HepG2 (cell line): ENCODE data around the gene TMEM198. TPM values are rescaled to one million over a fixed set of nuclear protein-coding genes. Genes with fewer than 3 reads are reported as not detected.

Experiments
- AKAP8 ChIP-seq: sonication (generic); formaldehyde crosslinking; IDR thresholded peaks from 2 replicates; pipeline ENCODE4 v1.5.1; 2020; ENCODE audit warnings: mild to moderate bottlenecking, missing genetic modification reagents
- BRD4 ChIP-seq: sonication (generic); formaldehyde crosslinking; IDR thresholded peaks from 2 replicates; pipeline ENCODE4 v1.4.0; 2020; ENCODE audit warnings: missing genetic modification reagents
- EHMT2 ChIP-seq: fragments of 200-600 bp; sonication (generic); IDR thresholded peaks from 2 replicates; pipeline ENCODE4 v1.7.0; 2017; ENCODE audit warnings: antibody characterized with exemption, low read depth, low read length, borderline replicate concordance
- HOXD1 ChIP-seq: sonication (generic); formaldehyde crosslinking; IDR thresholded peaks from 2 replicates; pipeline ENCODE4 v1.5.0; 2020; ENCODE audit warnings: missing genetic modification reagents
- MED8 ChIP-seq: sonication (generic); formaldehyde crosslinking; IDR thresholded peaks from 2 replicates; pipeline ENCODE4 v1.8.1; 2023; ENCODE audit warnings: mild to moderate bottlenecking, missing genetic modification reagents; ENCODE audit not compliant: insufficient replicate concordance
- PCBP2 ChIP-seq: fragments of 200-400 bp; formaldehyde crosslinking; optimal IDR thresholded peaks from 2 replicates; pipeline ENCODE3; 2018; ENCODE audit warnings: low read length, low read depth; ENCODE audit not compliant: poor library complexity, severe bottlenecking
- PHF5A ChIP-seq: IDR thresholded peaks from one replicate; pipeline ENCODE4 v1.6.1; 2018; ENCODE audit warnings: low read depth, missing genetic modification reagents; ENCODE audit not compliant: unreplicated experiment
- SETDB1 ChIP-seq: sonication (generic); formaldehyde crosslinking; IDR thresholded peaks from 2 replicates; pipeline ENCODE4 v1.5.1; 2020; ENCODE audit warnings: missing genetic modification reagents, mild to moderate bottlenecking, borderline replicate concordance
- SMAD9 ChIP-seq: sonication (generic); formaldehyde crosslinking; IDR thresholded peaks from 2 replicates; pipeline ENCODE4 v1.5.1; 2020; ENCODE audit warnings: mild to moderate bottlenecking, missing genetic modification reagents
- SRY ChIP-seq: sonication (generic); formaldehyde crosslinking; IDR thresholded peaks from 2 replicates; pipeline ENCODE4 v1.8.0; 2022; ENCODE audit warnings: mild to moderate bottlenecking, missing genetic modification reagents
- TP53 ChIP-seq: sonication (generic); formaldehyde crosslinking; conservative IDR thresholded peaks from 2 replicates; pipeline ENCODE4 v1.4.0; 2020; ENCODE audit warnings: missing genetic modification reagents
- TSC22D2 ChIP-seq: sonication (generic); formaldehyde crosslinking; IDR thresholded peaks from 2 replicates; pipeline ENCODE4 v1.5.1; 2020; ENCODE audit warnings: missing genetic modification reagents, mild to moderate bottlenecking, borderline replicate concordance
- ZNF230 ChIP-seq: sonication (generic); formaldehyde crosslinking; IDR thresholded peaks from 2 replicates; pipeline ENCODE4 v1.4.0; 2020; ENCODE audit warnings: mild to moderate bottlenecking, missing genetic modification reagents
- ZNF296 ChIP-seq: sonication (generic); formaldehyde crosslinking; conservative IDR thresholded peaks from 2 replicates; pipeline ENCODE4 v1.5.0; 2020; ENCODE audit warnings: mild to moderate bottlenecking, missing genetic modification reagents
- ZNF333 ChIP-seq: sonication (generic); formaldehyde crosslinking; IDR thresholded peaks from 2 replicates; pipeline ENCODE4 v1.4.0; 2020; ENCODE audit warnings: mild to moderate bottlenecking, missing genetic modification reagents, borderline replicate concordance
- ZNF33B ChIP-seq: sonication (generic); formaldehyde crosslinking; IDR thresholded peaks from 2 replicates; pipeline ENCODE4 v1.5.1; 2020; ENCODE audit warnings: mild to moderate bottlenecking, missing genetic modification reagents
- ZNF788 ChIP-seq: sonication (generic); formaldehyde crosslinking; IDR thresholded peaks from 2 replicates; pipeline ENCODE4 v1.5.0; 2020; ENCODE audit warnings: mild to moderate bottlenecking, missing genetic modification reagents, borderline replicate concordance
- ZNF790 ChIP-seq: sonication (generic); formaldehyde crosslinking; IDR thresholded peaks from 2 replicates; pipeline ENCODE4 v1.8.0; 2022; ENCODE audit warnings: missing genetic modification reagents, mild to moderate bottlenecking, borderline replicate concordance
- ZSCAN12 ChIP-seq: sonication (generic); formaldehyde crosslinking; IDR thresholded peaks from 2 replicates; pipeline ENCODE4 v1.9.0; 2021; ENCODE audit warnings: mild to moderate bottlenecking, missing genetic modification reagents
- ZSCAN29 ChIP-seq: sonication (generic); formaldehyde crosslinking; conservative IDR thresholded peaks from 2 replicates; pipeline ENCODE4 v1.4.0; 2020; ENCODE audit warnings: mild to moderate bottlenecking, missing genetic modification reagents
- polyA plus RNA-seq, 8 experiments: library from polyadenylated mRNA; depleted of rRNA in 3 of 8; stranded (reverse) in 7 of 8; unstranded in 1 of 8; fragments of >200 nt; fragmentation: Illumina TruSeq in 4 of 8; extraction: Trizol in 4 of 8; gene quantifications; 2 replicates each; pipeline versions ENCODE4 v1.2.1 to v1.2.3, GENCODE V29; 2011 to 2016; ENCODE audit warnings: low read depth in 4 of 8, missing spikeins in 1 of 8, mixed read lengths in 1 of 8; ENCODE audit not compliant: insufficient read depth in 1 of 8
- total RNA-seq, 5 experiments: library from RNA; depleted of rRNA; stranded (reverse); fragments of >200 nt; fragmentation: Illumina TruSeq; extraction: Trizol; gene quantifications; 2 replicates each; pipeline ENCODE4 v1.2.3, GENCODE V29; 2016; ENCODE audit warnings: low read depth in 1 of 5
- TF ChIP-seq, protein P1 (sequence below): IDR thresholded peaks from 2 replicates; pipeline ENCODE4 v1.6.1; 2016; ENCODE audit warnings: low read depth, control low read depth
- TF ChIP-seq, protein P2 (sequence below): sonication (generic); formaldehyde crosslinking; IDR thresholded peaks from 2 replicates; pipeline ENCODE4 v1.9.0; 2021; ENCODE audit warnings: missing genetic modification reagents, borderline replicate concordance
- TF ChIP-seq, protein P3 (sequence below): sonication (generic); formaldehyde crosslinking; IDR thresholded peaks from 2 replicates; pipeline ENCODE4 v1.5.1; 2020; ENCODE audit warnings: missing genetic modification reagents, mild to moderate bottlenecking, borderline replicate concordance
- TF ChIP-seq, protein P4 (sequence below): sonication (generic); formaldehyde crosslinking; IDR thresholded peaks from 2 replicates; pipeline ENCODE4 v1.4.0; 2020; ENCODE audit warnings: mild to moderate bottlenecking, missing genetic modification reagents

Gene TMEM198
- total and polyA plus RNA-seq, 2 of the 13 experiments (the other 11 are each of a cell fraction or from before 2014, with no cell fraction given), result 17.3 to 23.5 TPM

DNA sequence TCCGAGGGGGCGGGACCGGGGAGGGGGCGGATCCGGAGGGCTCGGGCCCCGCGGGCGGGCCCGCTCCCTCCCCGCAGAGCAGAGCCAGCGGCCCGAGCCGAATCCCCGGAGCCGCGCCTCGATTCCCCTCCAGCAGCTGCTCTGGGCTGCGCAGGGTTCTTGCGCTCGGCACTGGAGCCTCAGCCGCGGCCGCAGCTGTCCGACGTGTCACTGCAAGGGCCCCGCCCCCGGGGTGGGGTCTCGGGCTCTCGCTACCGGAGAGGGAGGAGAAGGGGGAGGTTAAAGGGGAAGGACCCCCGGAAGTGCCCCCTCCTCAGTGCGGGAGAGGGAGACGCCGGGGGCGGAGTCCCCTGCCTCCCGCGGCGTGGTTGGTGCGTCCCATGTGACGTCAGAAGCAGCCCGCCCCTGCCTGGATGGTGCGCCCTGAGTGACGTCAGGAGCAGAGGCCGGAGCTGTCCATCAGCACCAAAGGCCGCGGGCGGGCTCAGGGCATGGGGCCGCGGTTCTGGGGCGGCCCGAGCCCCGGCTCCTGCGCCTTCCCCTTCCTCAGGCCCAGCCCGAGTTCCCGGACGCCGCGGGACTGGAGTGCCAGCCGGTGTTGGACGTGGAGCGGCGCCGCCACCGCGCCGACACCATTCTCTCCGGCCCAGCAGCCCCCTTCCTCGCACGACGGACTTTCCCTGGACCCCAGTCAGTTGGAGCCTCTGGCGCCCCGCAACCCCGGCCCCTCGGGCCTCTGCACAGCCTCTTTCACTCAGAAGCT is at the start of gene TMEM198, which contains the start of gene CHPF (continued):
- TF ChIP-seq ZSCAN29, result no peak
- peak; percentile 79 for TF ChIP-seq AKAP8 (CRISPR knock-in tag)
- peak; percentile 54 for TF ChIP-seq ZNF230
- TF ChIP-seq EHMT2, result peak; percentile 73; the same call in 1 of the 2 replicates
- TF ChIP-seq MED8 (CRISPR knock-in tag), result no peak
- no peak; the same call in 1 of the 2 replicates for TF ChIP-seq ZNF333 (CRISPR knock-in tag)
- peak; percentile 43; the same call in 1 of the 2 replicates for TF ChIP-seq ZNF788
- TF ChIP-seq ZNF296, result no peak; the same call in 1 of the 2 replicates
- TF ChIP-seq TP53, result peak; percentile 65
- TF ChIP-seq, protein P1, sequence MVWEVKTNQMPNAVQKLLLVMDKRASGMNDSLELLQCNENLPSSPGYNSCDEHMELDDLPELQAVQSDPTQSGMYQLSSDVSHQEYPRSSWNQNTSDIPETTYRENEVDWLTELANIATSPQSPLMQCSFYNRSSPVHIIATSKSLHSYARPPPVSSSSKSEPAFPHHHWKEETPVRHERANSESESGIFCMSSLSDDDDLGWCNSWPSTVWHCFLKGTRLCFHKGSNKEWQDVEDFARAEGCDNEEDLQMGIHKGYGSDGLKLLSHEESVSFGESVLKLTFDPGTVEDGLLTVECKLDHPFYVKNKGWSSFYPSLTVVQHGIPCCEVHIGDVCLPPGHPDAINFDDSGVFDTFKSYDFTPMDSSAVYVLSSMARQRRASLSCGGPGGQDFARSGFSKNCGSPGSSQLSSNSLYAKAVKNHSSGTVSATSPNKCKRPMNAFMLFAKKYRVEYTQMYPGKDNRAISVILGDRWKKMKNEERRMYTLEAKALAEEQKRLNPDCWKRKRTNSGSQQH, result peak; percentile 93
- TF ChIP-seq, protein P2, sequence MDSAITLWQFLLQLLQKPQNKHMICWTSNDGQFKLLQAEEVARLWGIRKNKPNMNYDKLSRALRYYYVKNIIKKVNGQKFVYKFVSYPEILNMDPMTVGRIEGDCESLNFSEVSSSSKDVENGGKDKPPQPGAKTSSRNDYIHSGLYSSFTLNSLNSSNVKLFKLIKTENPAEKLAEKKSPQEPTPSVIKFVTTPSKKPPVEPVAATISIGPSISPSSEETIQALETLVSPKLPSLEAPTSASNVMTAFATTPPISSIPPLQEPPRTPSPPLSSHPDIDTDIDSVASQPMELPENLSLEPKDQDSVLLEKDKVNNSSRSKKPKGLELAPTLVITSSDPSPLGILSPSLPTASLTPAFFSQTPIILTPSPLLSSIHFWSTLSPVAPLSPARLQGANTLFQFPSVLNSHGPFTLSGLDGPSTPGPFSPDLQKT, result peak; percentile 53; the same call in 1 of the 2 replicates
- peak; percentile 84 for TF ChIP-seq ZNF33B
- peak; percentile 87; the same call in 1 of the 2 replicates for TF ChIP-seq SRY (CRISPR knock-in tag)
- TF ChIP-seq, protein P3, sequence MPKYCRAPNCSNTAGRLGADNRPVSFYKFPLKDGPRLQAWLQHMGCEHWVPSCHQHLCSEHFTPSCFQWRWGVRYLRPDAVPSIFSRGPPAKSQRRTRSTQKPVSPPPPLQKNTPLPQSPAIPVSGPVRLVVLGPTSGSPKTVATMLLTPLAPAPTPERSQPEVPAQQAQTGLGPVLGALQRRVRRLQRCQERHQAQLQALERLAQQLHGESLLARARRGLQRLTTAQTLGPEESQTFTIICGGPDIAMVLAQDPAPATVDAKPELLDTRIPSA (CRISPR knock-in tag), result peak; percentile 68; the same call in 1 of the 2 replicates
- TF ChIP-seq BRD4, result 0 out of 2 replicates have a peak, but pooled peaks have one; percentile 39
- no peak for TF ChIP-seq SMAD9 (CRISPR knock-in tag)
- TF ChIP-seq ZSCAN12 (CRISPR knock-in tag), result peak; percentile 87; the same call in 1 of the 2 replicates
- TF ChIP-seq PCBP2, result no peak
- peak; percentile 46 for TF ChIP-seq PHF5A (CRISPR knock-in tag)
- TF ChIP-seq HOXD1, result peak; percentile 94
- TF ChIP-seq SETDB1 (CRISPR knock-in tag), result no peak
- peak; percentile 86; the same call in 1 of the 2 replicates for TF ChIP-seq TSC22D2 (CRISPR knock-in tag)
- TF ChIP-seq, protein P4, sequence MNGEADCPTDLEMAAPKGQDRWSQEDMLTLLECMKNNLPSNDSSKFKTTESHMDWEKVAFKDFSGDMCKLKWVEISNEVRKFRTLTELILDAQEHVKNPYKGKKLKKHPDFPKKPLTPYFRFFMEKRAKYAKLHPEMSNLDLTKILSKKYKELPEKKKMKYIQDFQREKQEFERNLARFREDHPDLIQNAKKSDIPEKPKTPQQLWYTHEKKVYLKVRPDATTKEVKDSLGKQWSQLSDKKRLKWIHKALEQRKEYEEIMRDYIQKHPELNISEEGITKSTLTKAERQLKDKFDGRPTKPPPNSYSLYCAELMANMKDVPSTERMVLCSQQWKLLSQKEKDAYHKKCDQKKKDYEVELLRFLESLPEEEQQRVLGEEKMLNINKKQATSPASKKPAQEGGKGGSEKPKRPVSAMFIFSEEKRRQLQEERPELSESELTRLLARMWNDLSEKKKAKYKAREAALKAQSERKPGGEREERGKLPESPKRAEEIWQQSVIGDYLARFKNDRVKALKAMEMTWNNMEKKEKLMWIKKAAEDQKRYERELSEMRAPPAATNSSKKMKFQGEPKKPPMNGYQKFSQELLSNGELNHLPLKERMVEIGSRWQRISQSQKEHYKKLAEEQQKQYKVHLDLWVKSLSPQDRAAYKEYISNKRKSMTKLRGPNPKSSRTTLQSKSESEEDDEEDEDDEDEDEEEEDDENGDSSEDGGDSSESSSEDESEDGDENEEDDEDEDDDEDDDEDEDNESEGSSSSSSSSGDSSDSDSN (CRISPR knock-in tag), result peak; percentile 88
- TF ChIP-seq ZNF790 (CRISPR knock-in tag), result peak; percentile 55; the same call in 1 of the 2 replicates
